Small intestine (tissue), 7 donors: ENCODE results near the gene SAMD4B. TPM values are rescaled to one million over a fixed set of nuclear protein-coding genes. Genes with fewer than 3 reads are reported as not detected.

Experiments
- DNase-seq, 2 donors: peaks; one replicate each; pipeline versions ENCODE4 v3.0.0 to v3.0.0-alpha.2; 2013
- FAIRE-seq: peaks from 2 replicates; lab custom pipeline; 2012; peaks lifted over from hg19 to GRCh38; lab: Jason Lieb, UNC
- H3K27ac ChIP-seq, 3 donors: one replicate each; pipeline ENCODE4 v1.5.1; 2013; ENCODE audit warnings: low read length in 2 of 3, mild to moderate bottlenecking in 2 of 3, control low read depth in 1 of 3, inconsistent platforms in 1 of 3, low read depth in 1 of 3, moderate library complexity in 1 of 3
- H3K27me3 ChIP-seq, 3 donors: one replicate each; pipeline ENCODE4 v1.6.1; 2013; ENCODE audit warnings: low read length in 3 of 3, inconsistent platforms in 1 of 3; ENCODE audit not compliant: control insufficient read depth in 3 of 3, insufficient read depth in 3 of 3
- H3K36me3 ChIP-seq, 3 donors: one replicate each; pipeline ENCODE4 v1.6.1; 2013; ENCODE audit warnings: low read length in 3 of 3, inconsistent platforms in 1 of 3, low read depth in 1 of 3, mild to moderate bottlenecking in 1 of 3, moderate library complexity in 1 of 3; ENCODE audit not compliant: control insufficient read depth in 3 of 3, insufficient read depth in 2 of 3
- H3K4me1 ChIP-seq, 3 donors: one replicate each; pipeline ENCODE4 v1.6.1; 2013; ENCODE audit warnings: low read length in 2 of 3, inconsistent platforms in 1 of 3, low read depth in 1 of 3, mild to moderate bottlenecking in 1 of 3, moderate library complexity in 1 of 3; ENCODE audit not compliant: control insufficient read depth in 3 of 3, insufficient read depth in 2 of 3
- H3K4me3 ChIP-seq, 3 donors: one replicate each; pipeline ENCODE4 v1.5.1; 2013; ENCODE audit warnings: low read length in 3 of 3, control low read depth in 1 of 3, inconsistent platforms in 1 of 3, low read depth in 1 of 3, mild to moderate bottlenecking in 1 of 3, moderate library complexity in 1 of 3
- H3K9me3 ChIP-seq, 2 donors: one replicate each; pipeline ENCODE4 v1.6.1; 2013; ENCODE audit warnings: low read depth in 1 of 2, low read length in 1 of 2; ENCODE audit not compliant: control insufficient read depth in 2 of 2, insufficient read depth in 1 of 2
- WGBS, 3 donors: extraction: QIAGEN DNeasy Blood & Tissue Kit; methylation state at CpG; one replicate each; pipeline ENCODE4 v1.1.7; 2013; 5-methylcytosine and 5-hydroxymethylcytosine counted together
- polyA plus RNA-seq, 4 donors: library from polyadenylated mRNA; stranded (reverse) in 3 of 4; unstranded in 1 of 4; fragments of 200-250 nt in 3 of 4; fragments of 120-200 nt in 1 of 4; gene quantifications; one replicate each; pipeline versions ENCODE4 v1.2.1 to v1.2.3, GENCODE V29; 2013
- donor health status: healthy with polysubstance abuse.
- donor health status: control.
- donor health status: control.
- donor health status: Bipolar disorder and iron deficiency.
- donor health status: healthy.

Gene SAMD4B
- polyA plus RNA-seq, 4 donors = 37.8 to 94.4 (median 56.8) TPM

DNA sequence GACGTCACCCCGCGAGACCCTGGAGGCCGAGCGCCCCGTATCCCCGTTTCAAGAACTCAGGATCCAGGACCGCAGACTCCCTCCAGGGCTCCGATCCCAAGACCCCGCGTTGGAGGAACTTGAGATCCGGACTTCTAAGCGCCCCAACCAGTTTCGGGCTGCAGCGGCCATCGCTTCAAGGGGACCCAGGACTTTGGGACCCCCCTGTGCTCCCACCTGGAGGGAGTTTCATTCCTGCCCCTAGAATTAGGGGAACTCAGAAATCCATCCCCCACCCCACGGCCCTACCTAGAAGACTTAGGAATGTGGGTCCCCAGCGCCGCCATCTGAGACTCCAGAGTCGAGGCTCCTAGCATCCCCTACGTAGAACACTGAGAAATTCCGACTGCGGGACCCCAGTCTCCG lies 70.6 kb downstream of the SAMD4B start:
- WGBS, 3 donors = 1% methylated on average over 22 to 24 of the region's 24 CpGs
- FAIRE-seq (no peak), DNase-seq (peak in 1 of 2 donors; percentile 25)
- H3K27ac ChIP-seq = peak overlapping the region; percentile 56 to 89 (median 88)
- H3K4me3 ChIP-seq = peak overlapping the region; percentile 60 to 76 (median 63)
- peaks cover 0 to 22% (median 0%) of the 10 kb centered on the region in 3 donors for H3K4me1 ChIP-seq
- no peaks in the 10 kb centered on the region for H3K9me3 ChIP-seq
- H3K36me3 ChIP-seq = peaks cover 3 to 38% (median 6%) of the 10 kb centered on the region in 3 donors
- peaks cover 0 to 6% (median 0%) of the 10 kb centered on the region in 3 donors for H3K27me3 ChIP-seq

DNA sequence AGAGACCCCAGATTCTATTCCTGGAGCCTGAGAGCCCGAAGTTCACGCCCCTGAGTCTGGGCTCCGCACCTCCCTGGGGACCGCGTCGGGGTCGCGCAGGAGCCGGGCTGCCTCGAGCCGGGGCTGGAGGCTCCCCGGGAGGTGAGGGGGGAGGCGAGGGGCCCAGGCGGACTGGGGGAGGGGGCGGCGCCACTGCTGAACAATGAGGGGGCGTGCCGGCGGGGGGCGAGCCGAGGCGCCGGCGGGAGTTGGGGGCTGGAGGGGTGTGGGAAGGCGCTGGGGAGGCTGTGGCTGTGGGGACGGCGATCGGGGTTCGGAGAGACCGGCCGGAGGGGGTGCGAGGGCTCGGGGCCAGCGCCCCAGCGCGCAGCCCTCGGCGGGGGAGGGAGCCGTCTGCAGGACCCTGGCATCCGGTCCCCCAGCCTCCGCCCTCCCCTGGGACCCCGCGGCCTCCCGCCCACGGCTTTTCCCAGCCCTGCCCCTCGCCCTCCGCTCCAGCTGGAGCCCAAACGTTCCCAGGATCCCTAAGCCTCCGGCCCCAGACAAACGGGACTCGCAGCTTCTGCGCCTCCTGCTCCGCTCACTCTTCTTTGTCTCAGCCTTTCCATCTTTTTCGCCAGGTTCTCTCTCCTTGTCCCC lies 71.2 kb downstream of the SAMD4B start:
- H3K9me3 ChIP-seq = no peaks in the 10 kb centered on the region
- peak overlapping the region; percentile 24 to 89 (median 88) for H3K27ac ChIP-seq
- H3K4me1 ChIP-seq = peaks cover 0 to 22% (median 0%) of the 10 kb centered on the region in 3 donors
- WGBS, 3 donors = 0 to 2% (median 1%) methylated on average over 12 to 54 of the region's 54 CpGs
- FAIRE-seq = no peak
- peak in 1 of 2 donors; percentile 66 for DNase-seq
- H3K4me3 ChIP-seq = peak overlapping the region; percentile 60 to 76 (median 63)
- peaks cover under 1 to 36% (median 2%) of the 10 kb centered on the region in 3 donors for H3K36me3 ChIP-seq
- H3K27me3 ChIP-seq = peaks cover 0 to 6% (median 0%) of the 10 kb centered on the region in 3 donors

DNA sequence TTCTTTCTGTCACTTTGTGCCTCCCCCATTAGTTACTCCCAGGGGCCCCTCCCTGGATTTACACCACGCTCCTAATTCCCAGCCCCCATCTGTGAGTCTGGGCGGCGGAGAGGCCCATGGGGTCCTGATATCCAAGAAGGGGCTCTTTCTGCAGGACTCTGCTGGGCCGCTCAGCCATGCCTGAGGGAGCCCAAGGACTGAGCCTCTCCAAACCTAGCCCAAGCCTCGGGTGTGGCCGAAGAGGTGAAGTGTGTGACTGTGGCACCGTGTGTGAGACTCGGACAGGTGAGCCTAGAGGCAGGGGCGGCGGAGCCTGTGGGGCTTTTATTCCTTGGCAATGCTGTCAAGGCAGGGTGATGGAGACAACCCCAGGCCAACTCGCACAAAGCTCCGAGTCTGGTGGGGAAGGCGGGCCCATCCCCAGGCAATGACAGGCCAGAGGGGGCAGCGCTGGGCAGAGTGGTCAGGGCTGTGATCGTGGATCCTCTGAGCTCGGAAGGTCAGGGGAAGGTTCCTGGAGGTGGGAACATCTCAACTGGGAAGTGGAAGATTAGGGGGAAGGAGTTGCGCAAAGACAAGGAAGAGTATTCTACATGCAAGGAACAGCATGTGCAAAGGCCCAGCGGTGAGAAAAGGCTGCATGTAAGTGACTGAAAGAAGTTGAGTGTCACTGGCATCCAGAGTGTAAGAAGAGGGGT lies 71.8 kb downstream of the SAMD4B start:
- peak overlapping the region; percentile 24 to 63 (median 60) for H3K27ac ChIP-seq
- peaks cover 0 to 6% (median 0%) of the 10 kb centered on the region in 3 donors for H3K27me3 ChIP-seq
- peak overlapping the region; percentile 60 to 76 (median 63) for H3K4me3 ChIP-seq
- H3K36me3 ChIP-seq = peaks cover 0 to 36% (median 0%) of the 10 kb centered on the region in 3 donors
- no peak for FAIRE-seq
- H3K9me3 ChIP-seq = no peaks in the 10 kb centered on the region
- H3K4me1 ChIP-seq = peaks cover 0 to 22% (median 0%) of the 10 kb centered on the region in 3 donors
- no peak for DNase-seq
- 36 to 52% (median 39%) methylated on average over 18 of the region's 18 CpGs for WGBS, 3 donors

DNA sequence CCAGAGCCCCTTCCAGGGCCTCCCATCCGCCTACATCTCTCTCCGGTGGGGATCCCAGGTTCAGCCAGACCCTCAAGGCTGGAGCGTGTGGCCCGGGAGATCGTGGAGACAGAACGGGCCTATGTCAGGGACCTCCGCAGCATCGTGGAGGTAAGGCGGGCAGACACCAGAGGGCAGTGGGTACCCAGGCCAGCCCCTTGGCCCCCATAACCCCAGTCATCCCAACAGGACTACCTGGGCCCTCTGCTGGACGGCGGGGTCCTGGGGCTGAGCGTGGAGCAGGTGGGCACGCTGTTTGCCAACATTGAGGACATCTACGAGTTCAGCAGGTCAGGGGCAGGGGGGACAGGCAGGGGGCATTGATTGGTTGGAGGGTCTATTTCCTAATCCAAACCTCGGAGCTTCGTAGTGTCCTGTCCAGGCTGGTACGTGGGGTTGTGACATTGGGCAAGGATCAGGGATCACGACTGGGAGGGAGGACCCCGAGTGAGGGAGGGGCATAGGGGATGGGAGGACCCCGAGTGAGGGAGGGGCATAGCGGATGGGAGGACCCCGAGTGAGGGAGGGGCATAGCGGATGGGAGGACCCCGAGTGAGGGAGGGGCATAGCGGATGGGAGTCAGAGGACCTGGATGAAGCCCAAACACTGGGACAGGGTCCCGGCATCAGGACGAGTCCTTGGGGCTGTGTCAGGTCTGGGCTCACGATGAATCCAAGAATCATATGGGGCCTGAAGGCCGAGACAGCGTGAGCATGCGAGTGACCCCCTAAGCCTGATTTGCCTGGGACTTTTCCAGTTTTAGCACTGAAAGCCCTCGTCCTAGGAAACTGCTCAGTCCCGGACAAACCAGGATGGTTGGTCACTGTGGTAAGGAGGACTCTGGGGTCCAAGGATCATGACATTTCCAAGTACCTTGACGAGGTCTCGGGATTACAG lies 73.2 kb downstream of the SAMD4B start:
- no peak for DNase-seq
- WGBS, 3 donors = 66 to 77% (median 70%) methylated on average over 35 of the region's 35 CpGs
- peak overlapping the region in 1 of 3 donors; percentile 76 for H3K4me3 ChIP-seq
- H3K9me3 ChIP-seq = no peaks in the 10 kb centered on the region
- peaks cover 0 to 37% (median 0%) of the 10 kb centered on the region in 3 donors for H3K36me3 ChIP-seq
- peaks cover 0 to 20% (median 0%) of the 10 kb centered on the region in 3 donors for H3K4me1 ChIP-seq
- FAIRE-seq = no peak
- no peak overlapping the region for H3K27ac ChIP-seq
- peaks cover 0 to 6% (median 0%) of the 10 kb centered on the region in 3 donors for H3K27me3 ChIP-seq

DNA sequence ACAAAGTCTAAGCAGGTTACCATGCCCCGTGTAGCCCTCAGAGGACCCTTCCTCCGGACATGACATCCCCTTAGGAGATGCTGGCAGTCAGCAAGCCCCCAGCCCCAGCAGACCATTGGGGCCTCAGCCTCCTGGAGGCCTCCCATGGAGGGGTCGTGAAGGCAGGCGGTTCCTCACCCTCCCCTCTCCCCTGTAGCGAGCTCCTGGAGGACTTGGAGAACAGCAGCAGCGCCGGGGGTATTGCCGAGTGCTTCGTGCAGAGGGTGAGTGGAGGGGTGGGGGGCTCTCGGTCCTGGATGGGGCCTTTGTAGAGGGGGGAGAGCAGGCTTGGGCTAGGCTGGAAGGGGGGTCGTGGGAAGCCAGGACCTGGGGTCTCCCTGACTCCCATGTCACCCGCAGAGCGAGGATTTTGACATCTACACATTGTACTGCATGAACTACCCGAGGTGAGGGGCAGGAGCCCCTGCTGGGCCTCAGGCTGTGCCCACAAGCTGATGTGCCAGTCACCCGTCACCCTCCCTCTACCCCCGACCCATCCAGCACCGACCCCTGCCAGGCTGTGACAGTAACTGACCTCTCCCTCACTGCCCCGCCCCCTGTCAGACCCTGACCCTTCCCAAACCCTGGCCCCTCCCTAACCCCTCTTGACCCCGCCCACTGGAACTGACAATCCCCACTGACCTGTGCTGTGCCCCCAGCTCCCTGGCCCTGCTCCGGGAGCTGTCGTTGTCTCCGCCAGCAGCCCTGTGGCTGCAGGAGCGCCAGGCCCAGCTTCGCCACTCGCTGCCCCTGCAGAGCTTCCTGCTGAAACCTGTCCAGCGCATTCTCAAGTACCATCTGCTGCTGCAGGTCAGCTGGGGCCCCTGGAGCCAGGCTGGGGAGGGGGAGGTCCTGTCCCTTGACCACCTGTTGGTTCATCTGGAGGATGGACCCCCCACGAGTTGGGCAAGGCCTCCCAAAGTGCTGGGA lies 74.2 kb downstream of the SAMD4B start:
- 75 to 82% (median 76%) methylated on average over 23 to 27 of the region's 27 CpGs for WGBS, 3 donors
- no peak for FAIRE-seq
- H3K4me1 ChIP-seq = peaks cover 0 to 10% (median 0%) of the 10 kb centered on the region in 3 donors
- H3K36me3 ChIP-seq = peaks cover 0 to 43% (median 0%) of the 10 kb centered on the region in 3 donors
- no peaks in the 10 kb centered on the region for H3K9me3 ChIP-seq
- no peak overlapping the region for H3K4me3 ChIP-seq
- no peak for DNase-seq
- H3K27ac ChIP-seq = no peak overlapping the region
- H3K27me3 ChIP-seq = peaks cover 0 to 6% (median 0%) of the 10 kb centered on the region in 3 donors

DNA sequence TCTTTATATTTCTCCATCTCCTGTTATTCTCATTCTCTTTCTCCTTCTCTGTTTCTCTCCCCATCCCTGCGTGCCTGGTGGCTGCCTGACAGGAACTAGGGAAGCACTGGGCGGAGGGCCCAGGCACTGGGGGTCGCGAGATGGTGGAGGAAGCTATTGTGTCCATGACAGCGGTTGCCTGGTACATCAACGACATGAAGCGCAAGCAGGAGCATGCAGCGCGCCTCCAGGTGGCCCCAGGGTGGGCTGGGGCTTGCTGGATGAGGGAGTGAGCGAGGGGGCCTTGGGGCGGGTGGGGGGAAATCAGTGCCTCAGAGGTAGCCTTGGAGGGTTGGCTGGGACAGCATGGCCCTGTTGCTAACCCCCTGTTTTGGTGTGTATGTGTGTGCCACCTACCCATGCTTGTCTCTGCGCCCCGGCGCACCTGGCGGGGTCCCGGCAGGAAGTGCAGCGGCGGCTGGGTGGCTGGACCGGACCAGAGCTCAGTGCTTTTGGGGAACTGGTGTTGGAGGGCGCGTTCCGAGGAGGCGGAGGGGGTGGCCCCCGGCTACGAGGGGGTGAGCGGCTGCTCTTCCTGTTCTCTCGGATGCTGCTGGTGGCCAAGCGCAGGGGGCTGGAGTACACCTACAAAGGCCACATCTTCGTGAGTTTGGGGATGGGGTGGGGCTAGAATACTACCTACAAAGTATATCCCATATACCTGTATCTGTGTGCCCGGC lies 75.4 kb downstream of the SAMD4B start:
- 87 to 93% (median 88%) methylated on average over 29 to 30 of the region's 30 CpGs for WGBS, 3 donors
- Histone ChIP-seq H3K27ac (no peak overlapping the region), H3K4me1 (peaks cover 0 to 7% (median 0%) of the 10 kb centered on the region in 3 donors), H3K36me3 (peaks cover 0 to 50% (median 0%) of the 10 kb centered on the region in 3 donors), H3K4me3 (no peak overlapping the region), H3K9me3 (no peaks in the 10 kb centered on the region), H3K27me3 (peaks cover 0 to 5% (median 0%) of the 10 kb centered on the region in 3 donors)
- FAIRE-seq (no peak), DNase-seq (no peak)

DNA sequence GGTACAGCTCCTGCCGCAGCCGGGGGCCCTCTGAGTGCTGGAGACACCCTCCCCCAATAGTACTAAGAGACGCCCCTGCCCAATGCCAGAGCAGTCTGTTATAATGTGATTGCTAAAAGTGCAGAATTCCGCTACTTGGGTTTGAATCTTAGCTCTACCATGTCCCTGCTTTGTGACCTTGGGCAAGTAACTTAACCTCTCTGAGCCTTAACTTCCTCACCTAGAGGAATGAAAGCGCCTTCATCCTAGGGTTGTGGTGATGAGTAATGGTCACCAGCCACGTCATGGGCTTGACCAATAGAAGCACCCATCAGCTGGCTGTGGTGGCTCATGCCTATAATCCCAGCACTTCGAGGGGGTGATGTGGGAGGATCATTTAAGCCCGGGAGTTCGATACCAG lies 76.8 kb downstream of the SAMD4B start:
- no peaks in the 10 kb centered on the region for H3K9me3 ChIP-seq
- DNase-seq = no peak
- FAIRE-seq = no peak
- WGBS, 3 donors = 78 to 85% (median 84%) methylated on average over 9 of the region's 9 CpGs
- no peak overlapping the region for H3K27ac ChIP-seq
- peaks cover 0 to 64% (median 0%) of the 10 kb centered on the region in 3 donors for H3K36me3 ChIP-seq
- H3K4me3 ChIP-seq = no peak overlapping the region
- no peaks in the 10 kb centered on the region for H3K27me3 ChIP-seq
- peaks cover 0 to 4% (median 0%) of the 10 kb centered on the region in 3 donors for H3K4me1 ChIP-seq
